ENCODE data around the gene ERVW-1. TPM values are rescaled to one million over a fixed set of nuclear protein-coding genes. Genes with fewer than 3 reads are reported as not detected.
"Not testable (repeated sequence)": the region's sequence is repeated elsewhere in the genome, so short reads cannot be mapped to it uniquely, and the experiment has no call there.

The ERVW-1 gene
- polyA plus RNA-seq, 1 donor (not counting 4 experiments of a cell fraction or from before 2014, with no cell fraction given), result not detected

- no peaks in the 10 kb centered on the region for H3K9me3 ChIP-seq (ENCODE audit: control insufficient read depth, low read depth, low read length)
- H3K79me2 ChIP-seq (ENCODE audit: control insufficient read depth, insufficient read depth, low read length), result no peaks in the 10 kb centered on the region
- no peaks in the 10 kb centered on the region for H3K27me3 ChIP-seq (ENCODE audit: control insufficient read depth, extremely low read depth, insufficient read depth, low read length)
- H3K9ac ChIP-seq (ENCODE audit: control insufficient read depth, extremely low read depth, insufficient read depth, low read length), result no peak overlapping the region
- FAIRE-seq (no peak), DNase-seq (ENCODE audit: low read depth, low spot score) (no peak)
- no peaks in the 10 kb centered on the region for H3K4me1 ChIP-seq (ENCODE audit: control insufficient read depth, extremely low read depth, insufficient read depth, low read length)
- H3K9me1 ChIP-seq (ENCODE audit: control insufficient read depth, extremely low read depth, insufficient read depth, low read length), result no peaks in the 10 kb centered on the region
- no peak overlapping the region for H2AFZ ChIP-seq (ENCODE audit: control insufficient read depth, low read length)
- dilution Hi-C loops (cut with MboI; ENCODE audit: extremely low pct_ligation_motif_present, low sequenced_read_pairs), result no loop called here
- H3K4me3 ChIP-seq (ENCODE audit: control insufficient read depth in 2 of 3, extremely low read depth in 1 of 3, insufficient read depth in 2 of 3, low read depth in 1 of 3, low read length in 3 of 3), result no peak overlapping the region
- H4K20me1 ChIP-seq (ENCODE audit: control insufficient read depth, extremely low read depth, insufficient read depth, low read length), result no peaks in the 10 kb centered on the region
- H3K27ac ChIP-seq (ENCODE audit: control insufficient read depth, insufficient read depth, low read length), result no peak overlapping the region
- TF ChIP-seq EZH2 (IDR thresholded peaks at IDR 0.05; ENCODE audit: low read length) (no peak), CTCF (optimal IDR thresholded peaks at IDR 0.05 in 1 of 3, IDR thresholded peaks at IDR 0.05 in 1 of 3, conservative IDR thresholded peaks at IDR 0.05 in 1 of 3; ENCODE audit: extremely low read depth in 1 of 3, insufficient read depth in 2 of 3, low read length in 3 of 3) (no peak)
- no peaks in the 10 kb centered on the region for H3K36me3 ChIP-seq (ENCODE audit: control insufficient read depth in 2 of 2, extremely low read depth in 1 of 2, insufficient read depth in 2 of 2, low read length in 2 of 2)
- H3K4me2 ChIP-seq (ENCODE audit: control insufficient read depth, extremely low read depth, insufficient read depth, low read depth, low read length), result no peak overlapping the region
Measured at GRCh38 chr7:92478711-92479110, 965 bp upstream of the ERVW-1 start.

GRCh38 chr7:92478095-92478494 is 349 bp upstream of the ERVW-1 start:
- dilution Hi-C loops (cut with MboI; ENCODE audit: extremely low pct_ligation_motif_present, low sequenced_read_pairs), result no loop called here
- DNase-seq (ENCODE audit: low read depth, low spot score) (no peak), FAIRE-seq (no peak)
- Histone ChIP-seq H3K4me1 (ENCODE audit: control insufficient read depth, extremely low read depth, insufficient read depth, low read length) (no peaks in the 10 kb centered on the region), H3K36me3 (ENCODE audit: control insufficient read depth in 2 of 2, extremely low read depth in 1 of 2, insufficient read depth in 2 of 2, low read length in 2 of 2) (no peaks in the 10 kb centered on the region), H3K27me3 (ENCODE audit: control insufficient read depth, extremely low read depth, insufficient read depth, low read length) (no peaks in the 10 kb centered on the region), H3K4me3 (ENCODE audit: control insufficient read depth in 2 of 3, extremely low read depth in 1 of 3, insufficient read depth in 2 of 3, low read depth in 1 of 3, low read length in 3 of 3) (no peak overlapping the region), H3K9me3 (ENCODE audit: control insufficient read depth, low read depth, low read length) (no peaks in the 10 kb centered on the region), H2AFZ (ENCODE audit: control insufficient read depth, low read length) (no peak overlapping the region), H3K9me1 (ENCODE audit: control insufficient read depth, extremely low read depth, insufficient read depth, low read length) (no peaks in the 10 kb centered on the region), H3K27ac (ENCODE audit: control insufficient read depth, insufficient read depth, low read length) (no peak overlapping the region), H4K20me1 (ENCODE audit: control insufficient read depth, extremely low read depth, insufficient read depth, low read length) (no peaks in the 10 kb centered on the region), H3K79me2 (ENCODE audit: control insufficient read depth, insufficient read depth, low read length) (no peaks in the 10 kb centered on the region), H3K4me2 (ENCODE audit: control insufficient read depth, extremely low read depth, insufficient read depth, low read depth, low read length) (no peak overlapping the region), H3K9ac (ENCODE audit: control insufficient read depth, extremely low read depth, insufficient read depth, low read length) (no peak overlapping the region)
- TF ChIP-seq CTCF (optimal IDR thresholded peaks at IDR 0.05 in 1 of 3, IDR thresholded peaks at IDR 0.05 in 1 of 3, conservative IDR thresholded peaks at IDR 0.05 in 1 of 3; ENCODE audit: extremely low read depth in 1 of 3, insufficient read depth in 2 of 3, low read length in 3 of 3) (no peak), EZH2 (IDR thresholded peaks at IDR 0.05; ENCODE audit: low read length) (no peak)

- H3K9me1 ChIP-seq (ENCODE audit: control insufficient read depth, extremely low read depth, insufficient read depth, low read length); H2AFZ ChIP-seq (ENCODE audit: control insufficient read depth, low read length); H3K4me2 ChIP-seq (ENCODE audit: control insufficient read depth, extremely low read depth, insufficient read depth, low read depth, low read length); H3K79me2 ChIP-seq (ENCODE audit: control insufficient read depth, insufficient read depth, low read length); H3K27ac ChIP-seq (ENCODE audit: control insufficient read depth, insufficient read depth, low read length); H4K20me1 ChIP-seq (ENCODE audit: control insufficient read depth, extremely low read depth, insufficient read depth, low read length); dilution Hi-C loops (cut with MboI; ENCODE audit: extremely low pct_ligation_motif_present, low sequenced_read_pairs); DNase-seq (ENCODE audit: low read depth, low spot score); H3K4me1 ChIP-seq (ENCODE audit: control insufficient read depth, extremely low read depth, insufficient read depth, low read length); H3K4me3 ChIP-seq (ENCODE audit: control insufficient read depth in 2 of 3, extremely low read depth in 1 of 3, insufficient read depth in 2 of 3, low read depth in 1 of 3, low read length in 3 of 3); FAIRE-seq; H3K36me3 ChIP-seq (ENCODE audit: control insufficient read depth in 2 of 2, extremely low read depth in 1 of 2, insufficient read depth in 2 of 2, low read length in 2 of 2); H3K9me3 ChIP-seq (ENCODE audit: control insufficient read depth, low read depth, low read length); H3K9ac ChIP-seq (ENCODE audit: control insufficient read depth, extremely low read depth, insufficient read depth, low read length); H3K27me3 ChIP-seq (ENCODE audit: control insufficient read depth, extremely low read depth, insufficient read depth, low read length): not testable (repeated sequence)
Measured at GRCh38 chr7:92475851-92476590, 1.7 kb downstream of the ERVW-1 start.

- H4K20me1 ChIP-seq (ENCODE audit: control insufficient read depth, extremely low read depth, insufficient read depth, low read length); H3K9me1 ChIP-seq (ENCODE audit: control insufficient read depth, extremely low read depth, insufficient read depth, low read length); dilution Hi-C loops (cut with MboI; ENCODE audit: extremely low pct_ligation_motif_present, low sequenced_read_pairs); H3K4me3 ChIP-seq (ENCODE audit: control insufficient read depth in 2 of 3, extremely low read depth in 1 of 3, insufficient read depth in 2 of 3, low read depth in 1 of 3, low read length in 3 of 3); H3K27me3 ChIP-seq (ENCODE audit: control insufficient read depth, extremely low read depth, insufficient read depth, low read length); H3K36me3 ChIP-seq (ENCODE audit: control insufficient read depth in 2 of 2, extremely low read depth in 1 of 2, insufficient read depth in 2 of 2, low read length in 2 of 2); H3K9ac ChIP-seq (ENCODE audit: control insufficient read depth, extremely low read depth, insufficient read depth, low read length); DNase-seq (ENCODE audit: low read depth, low spot score); H3K4me2 ChIP-seq (ENCODE audit: control insufficient read depth, extremely low read depth, insufficient read depth, low read depth, low read length); H3K27ac ChIP-seq (ENCODE audit: control insufficient read depth, insufficient read depth, low read length); H3K4me1 ChIP-seq (ENCODE audit: control insufficient read depth, extremely low read depth, insufficient read depth, low read length); H3K79me2 ChIP-seq (ENCODE audit: control insufficient read depth, insufficient read depth, low read length); FAIRE-seq; H3K9me3 ChIP-seq (ENCODE audit: control insufficient read depth, low read depth, low read length); H2AFZ ChIP-seq (ENCODE audit: control insufficient read depth, low read length): not testable (repeated sequence)
Measured at GRCh38 chr7:92475261-92475770, 2.4 kb downstream of the ERVW-1 start.

Data from keratinocyte (primary cell).